Activated gamma-delta T cell (primary cell): ENCODE measurements around the gene FOCAD.
"Not testable (repeated sequence)": the region's sequence is repeated elsewhere in the genome, so short reads cannot be mapped to it uniquely, and the experiment has no call there.

Source experiments
- DNase-seq: peaks from one replicate; lab custom pipeline; 2025; lab: John Stamatoyannopoulos, UW
- total RNA-seq, 2 donors: gene quantifications; one replicate each; lab custom pipeline; 2026; lab: John Stamatoyannopoulos, UW

Gene FOCAD
- 62.7 to 77.2 reads per million in 2 donors for total RNA-seq

- DNase-seq, result peak; percentile 93
Measured at GRCh38 chr9:20684035-20684874, at the start of gene FOCAD. FOCAD (plus strand) TSS chr9:20684259; CDS start chr9:20715354, 31,095 bp downstream.

GRCh38 chr9:20634895-20635294 is 49.2 kb upstream of the FOCAD start:
- no peak for DNase-seq

- DNase-seq, result no peak
Measured at GRCh38 chr9:20636888-20637440, 47.1 kb upstream of the FOCAD start.

GRCh38 chr9:20640331-20641187 is 43.5 kb upstream of the FOCAD start:
- no peak for DNase-seq

- DNase-seq, result no peak
Measured at GRCh38 chr9:20642045-20642444, 42.0 kb upstream of the FOCAD start.

GRCh38 chr9:20643660-20644059 is 40.4 kb upstream of the FOCAD start:
- DNase-seq, result no peak

- no peak for DNase-seq
Measured at GRCh38 chr9:20646656-20647055, 37.4 kb upstream of the FOCAD start.

GRCh38 chr9:20649381-20649780 is 34.7 kb upstream of the FOCAD start:
- DNase-seq, result no peak

GRCh38 chr9:20650313-20650712 is 33.7 kb upstream of the FOCAD start:
- DNase-seq, result no peak

- no peak for DNase-seq
Measured at GRCh38 chr9:20650750-20651299, 33.2 kb upstream of the FOCAD start.

GRCh38 chr9:20651939-20652338 is 32.1 kb upstream of the FOCAD start:
- DNase-seq, result no peak

GRCh38 chr9:20658246-20658667 is 25.8 kb upstream of the FOCAD start:
- peak; percentile 30 for DNase-seq

- DNase-seq, result no peak
Measured at GRCh38 chr9:20658677-20659473, 25.2 kb upstream of the FOCAD start.

- DNase-seq, result no peak
Measured at GRCh38 chr9:20659474-20659967, 24.5 kb upstream of the FOCAD start.

GRCh38 chr9:20662156-20662555 is 21.9 kb upstream of the FOCAD start:
- DNase-seq, result no peak

- DNase-seq, result no peak
Measured at GRCh38 chr9:20663133-20663532, 20.9 kb upstream of the FOCAD start.

- DNase-seq, result no peak
Measured at GRCh38 chr9:20664501-20664900, 19.6 kb upstream of the FOCAD start.

- DNase-seq, result no peak
Measured at GRCh38 chr9:20670395-20670794, 13.7 kb upstream of the FOCAD start.

- DNase-seq, result no peak
Measured at GRCh38 chr9:20671635-20672034, 12.4 kb upstream of the FOCAD start.

GRCh38 chr9:20673537-20673936 is 10.5 kb upstream of the FOCAD start:
- DNase-seq, result not testable (repeated sequence)

GRCh38 chr9:20681467-20681866 is 2.6 kb upstream of the FOCAD start:
- DNase-seq, result no peak
